HG03097 (cell line): ENCODE data around the gene ZSCAN9.

ENCODE experiments used
- ATAC-seq: cut with Tn5 transposase; IDR thresholded peaks from one replicate; pipeline ENCODE4 v1.9.1; 2021; ENCODE audit not compliant: unreplicated experiment, low FRiP score

The ZSCAN9 gene

GRCh38 chr6:28220257-28221133, 4.6 kb upstream of the ZSCAN9 start:
- no peak for ATAC-seq

GRCh38 chr6:28224131-28225055, 682 bp upstream of the ZSCAN9 start:
- ATAC-seq, result no peak

- ATAC-seq, result no peak
Measured at GRCh38 chr6:28226460-28226859, 1.4 kb downstream of the ZSCAN9 start.

GRCh38 chr6:28232785-28233184, 7.7 kb downstream of the ZSCAN9 start:
- no peak for ATAC-seq

- ATAC-seq, result no peak
Measured at GRCh38 chr6:28235912-28236452, 10.9 kb downstream of the ZSCAN9 start.

GRCh38 chr6:28239636-28240035, 14.6 kb downstream of the ZSCAN9 start:
- no peak for ATAC-seq

- no peak for ATAC-seq
Measured at GRCh38 chr6:28240471-28240870, 15.4 kb downstream of the ZSCAN9 start.

- ATAC-seq, result no peak
Measured at GRCh38 chr6:28243946-28244345, 18.9 kb downstream of the ZSCAN9 start.

- ATAC-seq, result no peak
Measured at GRCh38 chr6:28245206-28245941, 20.3 kb downstream of the ZSCAN9 start.

- no peak for ATAC-seq
Measured at GRCh38 chr6:28248916-28249315, 23.8 kb downstream of the ZSCAN9 start.

GRCh38 chr6:28250747-28251146, 25.7 kb downstream of the ZSCAN9 start:
- no peak for ATAC-seq

GRCh38 chr6:28251661-28252008, 26.6 kb downstream of the ZSCAN9 start:
- ATAC-seq, result peak; percentile 44

GRCh38 chr6:28252009-28252975, 27.2 kb downstream of the ZSCAN9 start, which contains the start of gene ZKSCAN4:
Gene ZKSCAN4 (minus strand): TSS chr6:28252269. CDS start chr6:28251980, 289 bp downstream.
- peak; percentile 64 for ATAC-seq

GRCh38 chr6:28254121-28254519, 29.0 kb downstream of the ZSCAN9 start:
- no peak for ATAC-seq

GRCh38 chr6:28257042-28257441, 32.0 kb downstream of the ZSCAN9 start:
- ATAC-seq, result no peak

GRCh38 chr6:28258877-28259777, 34.1 kb downstream of the ZSCAN9 start, which contains the start of gene NKAPL:
Gene NKAPL (plus strand): TSS chr6:28259297. CDS start chr6:28259372, 75 bp downstream.
- no peak for ATAC-seq

GRCh38 chr6:28263922-28264321, 38.8 kb downstream of the ZSCAN9 start:
- no peak for ATAC-seq

GRCh38 chr6:28264834-28265401, 39.8 kb downstream of the ZSCAN9 start:
- no peak for ATAC-seq
